Nephron progenitor cell (in vitro differentiated cells): Measurements from ENCODE around the gene FKBP14.

Experiments
- DNase-seq: peaks from one replicate; pipeline ENCODE4 v3.0.0; 2021
- H3K27ac Mint-ChIP-seq: 2 replicates; pipeline ENCODE4 v1.8.0; 2021; ENCODE audit warnings: mild to moderate bottlenecking, moderate library complexity, mixed read lengths
- H3K27me3 Mint-ChIP-seq: 2 replicates; pipeline ENCODE4 v1.8.0; 2021; ENCODE audit warnings: mild to moderate bottlenecking, low read depth, mixed read lengths; ENCODE audit not compliant: poor library complexity
- H3K36me3 Mint-ChIP-seq: 2 replicates; pipeline ENCODE4 v1.8.0; 2021; ENCODE audit warnings: low read depth, mixed read lengths
- H3K4me1 Mint-ChIP-seq: 2 replicates; pipeline ENCODE4 v1.8.0; 2021; ENCODE audit warnings: mixed read lengths
- H3K4me3 Mint-ChIP-seq: 2 replicates; pipeline ENCODE4 v1.8.0; 2021; ENCODE audit warnings: mild to moderate bottlenecking, moderate library complexity, mixed read lengths
- H3K9me3 Mint-ChIP-seq: 2 replicates; pipeline ENCODE4 v1.8.0; 2021; ENCODE audit warnings: mild to moderate bottlenecking, moderate library complexity, mixed read lengths
- CTCF ChIP-seq: fragments of 200-600 bp; sonication (generic); IDR thresholded peaks from 2 replicates; pipeline ENCODE4 v1.5.0; 2021; ENCODE audit warnings: antibody characterized with exemption

FKBP14 gene

GRCh38 chr7:29988424-29989256 is 37.9 kb downstream of the FKBP14 start:
- peak overlapping the region; percentile 91 for H3K4me3 Mint-ChIP-seq
- peaks cover 25% of the 10 kb centered on the region for H3K4me1 Mint-ChIP-seq
- DNase-seq, result peak; percentile 55
- H3K9me3 Mint-ChIP-seq, result peaks cover 32% of the 10 kb centered on the region
- H3K27ac Mint-ChIP-seq, result peak overlapping the region; percentile 99
- no peak for TF ChIP-seq CTCF
- H3K27me3 Mint-ChIP-seq, result peaks cover 2% of the 10 kb centered on the region
- H3K36me3 Mint-ChIP-seq, result peaks cover 22% of the 10 kb centered on the region

GRCh38 chr7:29987811-29988317 is 38.6 kb downstream of the FKBP14 start:
- H3K27me3 Mint-ChIP-seq, result peaks cover 2% of the 10 kb centered on the region
- H3K4me3 Mint-ChIP-seq, result peak overlapping the region; percentile 91
- no peak for TF ChIP-seq CTCF
- H3K9me3 Mint-ChIP-seq, result peaks cover 26% of the 10 kb centered on the region
- H3K27ac Mint-ChIP-seq, result peak overlapping the region; percentile 99
- H3K36me3 Mint-ChIP-seq, result peaks cover 27% of the 10 kb centered on the region
- no peak for DNase-seq
- peaks cover 25% of the 10 kb centered on the region for H3K4me1 Mint-ChIP-seq

- no peak for DNase-seq
- peaks cover 25% of the 10 kb centered on the region for H3K4me1 Mint-ChIP-seq
- TF ChIP-seq CTCF, result no peak
- peaks cover 2% of the 10 kb centered on the region for H3K27me3 Mint-ChIP-seq
- H3K9me3 Mint-ChIP-seq, result peaks cover 18% of the 10 kb centered on the region
- H3K4me3 Mint-ChIP-seq, result peak overlapping the region; percentile 91
- H3K36me3 Mint-ChIP-seq, result peaks cover 31% of the 10 kb centered on the region
- H3K27ac Mint-ChIP-seq, result peak overlapping the region; percentile 99
Measured at GRCh38 chr7:29987083-29987482, 39.4 kb downstream of the FKBP14 start.

GRCh38 chr7:29980151-29980550 is 46.4 kb downstream of the FKBP14 start:
- H3K4me1 Mint-ChIP-seq, result peaks cover 35% of the 10 kb centered on the region
- H3K9me3 Mint-ChIP-seq, result peaks cover 5% of the 10 kb centered on the region
- peaks cover 35% of the 10 kb centered on the region for H3K36me3 Mint-ChIP-seq
- DNase-seq, result no peak
- H3K4me3 Mint-ChIP-seq, result no peak overlapping the region
- no peaks in the 10 kb centered on the region for H3K27me3 Mint-ChIP-seq
- no peak overlapping the region for H3K27ac Mint-ChIP-seq
- TF ChIP-seq CTCF, result no peak

GRCh38 chr7:29977886-29978651 is 48.4 kb downstream of the FKBP14 start:
- peak; percentile 20 for TF ChIP-seq CTCF
- Mint-ChIP-seq H3K27me3 (no peaks in the 10 kb centered on the region), H3K36me3 (peaks cover 25% of the 10 kb centered on the region), H3K4me3 (no peak overlapping the region), H3K9me3 (no peaks in the 10 kb centered on the region), H3K27ac (peak overlapping the region; percentile 70), H3K4me1 (peaks cover 41% of the 10 kb centered on the region)
- DNase-seq, result peak; percentile 27
